ENCODE data around the gene RAB27B.

The RAB27B gene

GRCh38 chr18:54888378-54888777 is 60.1 kb downstream of the RAB27B start:
- Histone ChIP-seq H3K9me3 (ENCODE audit: control insufficient read depth, low read length) (no peaks in the 10 kb centered on the region), H3K4me3 (ENCODE audit: low read length) (no peak overlapping the region), H3K36me3 (ENCODE audit: control insufficient read depth, insufficient read depth, low read length, severe bottlenecking) (no peaks in the 10 kb centered on the region), H3K4me1 (ENCODE audit: control insufficient read depth, insufficient read depth, low read length) (no peaks in the 10 kb centered on the region), H3K9ac (ENCODE audit: low read length) (no peak overlapping the region), H3K27me3 (replicated peaks; ENCODE audit: control insufficient read depth, insufficient read depth, low read length) (no peaks in the 10 kb centered on the region)
- DNase-seq (ENCODE audit: low read depth) = no peak

GRCh38 chr18:54888933-54889332 is 60.7 kb downstream of the RAB27B start:
- no peaks in the 10 kb centered on the region for H3K27me3 ChIP-seq (replicated peaks; ENCODE audit: control insufficient read depth, insufficient read depth, low read length)
- no peaks in the 10 kb centered on the region for H3K9me3 ChIP-seq (ENCODE audit: control insufficient read depth, low read length)
- peak; percentile 52 for DNase-seq (ENCODE audit: low read depth)
- H3K36me3 ChIP-seq (ENCODE audit: control insufficient read depth, insufficient read depth, low read length, severe bottlenecking) = no peaks in the 10 kb centered on the region
- H3K9ac ChIP-seq (ENCODE audit: low read length) = no peak overlapping the region
- no peak overlapping the region for H3K4me3 ChIP-seq (ENCODE audit: low read length)
- H3K4me1 ChIP-seq (ENCODE audit: control insufficient read depth, insufficient read depth, low read length) = no peaks in the 10 kb centered on the region

DNA sequence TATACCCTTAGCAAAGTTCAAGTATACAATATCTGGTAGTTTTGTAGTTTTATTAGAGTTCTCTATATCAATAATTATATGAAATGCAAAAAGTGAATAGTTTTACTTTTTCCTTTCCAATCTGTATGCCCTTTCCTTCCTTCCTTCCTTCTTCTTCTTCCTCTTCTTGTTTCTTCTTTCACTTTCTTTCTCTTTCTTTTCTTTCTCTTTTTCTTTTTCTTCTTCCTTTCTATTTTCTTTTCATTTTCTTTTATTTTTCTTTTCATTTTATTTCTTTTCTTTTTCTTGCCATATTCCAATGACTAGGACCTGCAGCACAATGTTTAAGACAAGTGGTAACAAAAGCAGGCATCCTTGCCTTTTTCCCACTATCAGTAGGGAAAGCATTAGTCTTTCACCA is 71.2 kb downstream of the RAB27B start:
- DNase-seq (ENCODE audit: low read depth) = no peak
- no peak overlapping the region for H3K9ac ChIP-seq (ENCODE audit: low read length)
- no peaks in the 10 kb centered on the region for H3K27me3 ChIP-seq (replicated peaks; ENCODE audit: control insufficient read depth, insufficient read depth, low read length)
- H3K4me1 ChIP-seq (ENCODE audit: control insufficient read depth, insufficient read depth, low read length) = no peaks in the 10 kb centered on the region
- no peaks in the 10 kb centered on the region for H3K9me3 ChIP-seq (ENCODE audit: control insufficient read depth, low read length)
- H3K4me3 ChIP-seq (ENCODE audit: low read length) = no peak overlapping the region
- no peaks in the 10 kb centered on the region for H3K36me3 ChIP-seq (ENCODE audit: control insufficient read depth, insufficient read depth, low read length, severe bottlenecking)

DNA sequence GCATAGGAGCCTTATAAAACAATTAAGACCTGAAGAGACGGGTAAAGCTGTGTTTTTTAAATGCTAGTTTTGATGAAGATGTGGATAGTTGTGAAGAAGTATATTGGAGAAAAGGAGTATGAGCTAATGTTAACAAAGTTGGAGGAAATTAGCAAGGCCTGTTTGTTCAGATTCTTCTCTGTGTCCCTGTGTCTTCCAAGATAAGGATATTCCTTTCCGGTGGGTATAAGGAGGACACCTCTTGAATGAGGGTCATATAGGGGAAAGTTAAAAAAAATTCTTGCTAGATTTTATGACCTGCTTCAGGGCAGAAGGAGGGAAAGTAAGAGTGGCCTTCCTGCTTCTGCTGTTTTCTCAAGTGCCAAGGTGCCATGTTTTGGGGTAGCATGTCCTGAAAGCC is 72.0 kb downstream of the RAB27B start:
- no peak for DNase-seq (ENCODE audit: low read depth)
- Histone ChIP-seq H3K9me3 (ENCODE audit: control insufficient read depth, low read length) (no peaks in the 10 kb centered on the region), H3K4me3 (ENCODE audit: low read length) (no peak overlapping the region)

DNA sequence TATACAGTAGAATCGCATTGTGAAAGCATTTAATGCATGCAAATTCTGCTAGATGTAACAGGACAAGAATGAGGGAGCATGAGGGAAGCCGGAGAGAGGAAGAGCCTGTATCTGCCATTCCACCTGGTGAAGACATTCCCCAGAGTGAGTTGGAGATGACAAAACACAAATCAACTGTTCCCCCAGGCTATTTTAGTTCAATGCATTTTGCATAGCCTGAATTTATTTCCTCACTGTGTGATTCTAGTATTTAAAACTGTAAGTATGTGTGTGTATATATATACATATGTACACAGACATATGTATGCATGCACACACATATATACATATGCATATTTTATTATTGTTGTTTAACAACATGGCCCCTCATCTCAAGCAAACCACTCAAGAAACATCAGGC is 76.3 kb downstream of the RAB27B start:
- Histone ChIP-seq H3K9ac (ENCODE audit: low read length) (no peak overlapping the region), H3K27me3 (replicated peaks; ENCODE audit: control insufficient read depth, insufficient read depth, low read length) (no peaks in the 10 kb centered on the region), H3K4me3 (ENCODE audit: low read length) (no peak overlapping the region), H3K36me3 (ENCODE audit: control insufficient read depth, insufficient read depth, low read length, severe bottlenecking) (no peaks in the 10 kb centered on the region), H3K9me3 (ENCODE audit: control insufficient read depth, low read length) (no peaks in the 10 kb centered on the region), H3K4me1 (ENCODE audit: control insufficient read depth, insufficient read depth, low read length) (peaks cover 4% of the 10 kb centered on the region)
- DNase-seq (ENCODE audit: low read depth) = no peak

More for the DNA sequence above, 72.0 kb downstream of the RAB27B start:
- Histone ChIP-seq H3K27me3 (replicated peaks; ENCODE audit: control insufficient read depth, insufficient read depth, low read length) (no peaks in the 10 kb centered on the region), H3K36me3 (ENCODE audit: control insufficient read depth, insufficient read depth, low read length, severe bottlenecking) (no peaks in the 10 kb centered on the region), H3K9ac (ENCODE audit: low read length) (no peak overlapping the region), H3K4me1 (ENCODE audit: control insufficient read depth, insufficient read depth, low read length) (no peaks in the 10 kb centered on the region)

DNA sequence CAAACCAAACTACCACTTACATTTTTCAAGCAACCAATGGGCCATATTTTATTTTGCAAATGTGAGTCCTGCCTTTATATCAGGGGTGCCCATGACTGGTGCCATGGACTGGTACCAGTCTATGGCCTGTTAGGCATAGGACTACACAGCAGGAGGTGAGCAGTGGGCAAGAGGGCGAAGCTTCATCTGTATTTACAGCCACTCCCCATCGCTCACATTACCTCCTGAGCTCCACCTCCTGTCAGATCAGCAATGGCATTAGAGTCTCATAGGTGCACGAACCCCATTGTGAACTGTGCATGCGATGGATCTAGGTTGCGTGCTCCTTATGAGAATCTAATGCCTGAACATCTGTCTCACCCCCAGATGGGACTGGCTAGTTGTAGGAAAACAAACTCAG is 77.4 kb downstream of the RAB27B start:
- H3K4me1 ChIP-seq (ENCODE audit: control insufficient read depth, insufficient read depth, low read length) = peaks cover 4% of the 10 kb centered on the region
- no peaks in the 10 kb centered on the region for H3K36me3 ChIP-seq (ENCODE audit: control insufficient read depth, insufficient read depth, low read length, severe bottlenecking)
- no peaks in the 10 kb centered on the region for H3K9me3 ChIP-seq (ENCODE audit: control insufficient read depth, low read length)
- no peaks in the 10 kb centered on the region for H3K27me3 ChIP-seq (replicated peaks; ENCODE audit: control insufficient read depth, insufficient read depth, low read length)
- DNase-seq (ENCODE audit: low read depth) = no peak
- H3K4me3 ChIP-seq (ENCODE audit: low read length) = no peak overlapping the region
- H3K9ac ChIP-seq (ENCODE audit: low read length) = no peak overlapping the region

- DNase-seq (ENCODE audit: low read depth) = peak; percentile 18
- Histone ChIP-seq H3K9ac (ENCODE audit: low read length) (no peak overlapping the region), H3K4me3 (ENCODE audit: low read length) (no peak overlapping the region), H3K36me3 (ENCODE audit: control insufficient read depth, insufficient read depth, low read length, severe bottlenecking) (no peaks in the 10 kb centered on the region), H3K4me1 (ENCODE audit: control insufficient read depth, insufficient read depth, low read length) (peaks cover 4% of the 10 kb centered on the region), H3K27me3 (replicated peaks; ENCODE audit: control insufficient read depth, insufficient read depth, low read length) (no peaks in the 10 kb centered on the region), H3K9me3 (ENCODE audit: control insufficient read depth, low read length) (no peaks in the 10 kb centered on the region)
Measured at GRCh38 chr18:54906331-54907185, 78.3 kb downstream of the RAB27B start.

GRCh38 chr18:54909538-54909937 is 81.3 kb downstream of the RAB27B start:
- DNase-seq (ENCODE audit: low read depth) = no peak
- H3K4me1 ChIP-seq (ENCODE audit: control insufficient read depth, insufficient read depth, low read length) = peaks cover 4% of the 10 kb centered on the region
- no peaks in the 10 kb centered on the region for H3K36me3 ChIP-seq (ENCODE audit: control insufficient read depth, insufficient read depth, low read length, severe bottlenecking)
- no peaks in the 10 kb centered on the region for H3K9me3 ChIP-seq (ENCODE audit: control insufficient read depth, low read length)
- H3K4me3 ChIP-seq (ENCODE audit: low read length) = no peak overlapping the region
- H3K9ac ChIP-seq (ENCODE audit: low read length) = no peak overlapping the region
- H3K27me3 ChIP-seq (replicated peaks; ENCODE audit: control insufficient read depth, insufficient read depth, low read length) = no peaks in the 10 kb centered on the region

DNA sequence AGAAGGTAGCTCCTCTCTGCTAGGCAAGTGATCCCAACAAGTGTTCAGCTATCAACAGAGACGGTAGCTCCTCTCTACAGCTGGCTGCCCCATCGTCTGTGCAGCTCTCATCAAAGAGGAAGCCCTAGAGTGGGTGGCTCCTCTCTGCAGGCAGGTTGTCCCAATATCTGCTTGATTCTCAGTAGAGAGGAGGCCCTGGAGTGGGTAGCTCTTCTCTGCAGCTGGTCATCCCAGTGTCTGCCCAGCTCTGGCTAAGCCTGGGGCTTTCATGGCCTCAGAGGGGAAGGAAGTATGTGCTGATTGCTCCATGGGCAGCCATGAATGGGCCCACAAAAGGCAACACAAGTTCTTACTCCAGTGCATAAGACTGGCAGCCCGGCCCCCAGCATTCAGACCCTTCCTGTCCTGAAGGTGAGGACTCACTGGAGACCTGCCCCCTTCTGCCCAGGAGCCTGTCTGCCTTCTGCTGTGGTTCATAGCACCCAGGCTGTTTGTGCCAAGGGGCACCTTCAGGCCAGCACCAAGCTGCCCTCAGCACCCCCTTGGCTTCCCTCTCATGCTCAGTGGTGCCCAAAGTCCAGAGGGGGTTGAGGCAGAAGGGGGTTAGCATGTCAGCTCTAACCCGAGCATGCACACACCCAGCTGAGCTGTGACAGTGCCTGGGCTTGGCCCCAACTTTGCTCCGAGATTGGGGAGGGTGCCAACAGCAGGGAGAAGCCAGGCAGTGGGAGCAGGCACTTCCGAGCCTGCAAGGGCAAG is 82.1 kb downstream of the RAB27B start:
- H3K27me3 ChIP-seq (replicated peaks; ENCODE audit: control insufficient read depth, insufficient read depth, low read length) = no peaks in the 10 kb centered on the region
- H3K9me3 ChIP-seq (ENCODE audit: control insufficient read depth, low read length) = no peaks in the 10 kb centered on the region
- no peak overlapping the region for H3K9ac ChIP-seq (ENCODE audit: low read length)
- no peaks in the 10 kb centered on the region for H3K36me3 ChIP-seq (ENCODE audit: control insufficient read depth, insufficient read depth, low read length, severe bottlenecking)
- DNase-seq (ENCODE audit: low read depth) = no peak
- peaks cover 4% of the 10 kb centered on the region for H3K4me1 ChIP-seq (ENCODE audit: control insufficient read depth, insufficient read depth, low read length)
- no peak overlapping the region for H3K4me3 ChIP-seq (ENCODE audit: low read length)

DNA sequence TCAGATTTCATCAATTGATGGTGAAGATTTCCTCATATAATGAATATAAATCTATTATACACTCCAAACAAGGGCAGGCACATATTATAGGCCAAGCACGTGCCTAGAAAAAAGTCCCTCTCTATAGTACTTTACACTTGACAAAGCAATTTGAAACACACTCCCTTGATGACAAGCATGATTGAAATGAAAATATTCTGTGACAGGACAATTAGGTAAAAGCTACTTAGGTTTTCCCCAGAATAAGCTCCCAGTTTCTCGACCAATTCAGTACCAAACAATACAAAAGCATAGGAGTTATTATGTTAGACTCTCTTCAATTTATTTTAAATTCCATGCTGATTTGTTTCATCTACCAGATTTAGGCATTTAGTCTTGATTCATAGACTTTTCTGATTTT is 83.3 kb downstream of the RAB27B start:
- DNase-seq (ENCODE audit: low read depth) = no peak
- Histone ChIP-seq H3K4me1 (ENCODE audit: control insufficient read depth, insufficient read depth, low read length) (peaks cover 4% of the 10 kb centered on the region), H3K4me3 (ENCODE audit: low read length) (no peak overlapping the region), H3K27me3 (replicated peaks; ENCODE audit: control insufficient read depth, insufficient read depth, low read length) (no peaks in the 10 kb centered on the region), H3K9me3 (ENCODE audit: control insufficient read depth, low read length) (no peaks in the 10 kb centered on the region), H3K9ac (ENCODE audit: low read length) (no peak overlapping the region), H3K36me3 (ENCODE audit: control insufficient read depth, insufficient read depth, low read length, severe bottlenecking) (no peaks in the 10 kb centered on the region)

DNA sequence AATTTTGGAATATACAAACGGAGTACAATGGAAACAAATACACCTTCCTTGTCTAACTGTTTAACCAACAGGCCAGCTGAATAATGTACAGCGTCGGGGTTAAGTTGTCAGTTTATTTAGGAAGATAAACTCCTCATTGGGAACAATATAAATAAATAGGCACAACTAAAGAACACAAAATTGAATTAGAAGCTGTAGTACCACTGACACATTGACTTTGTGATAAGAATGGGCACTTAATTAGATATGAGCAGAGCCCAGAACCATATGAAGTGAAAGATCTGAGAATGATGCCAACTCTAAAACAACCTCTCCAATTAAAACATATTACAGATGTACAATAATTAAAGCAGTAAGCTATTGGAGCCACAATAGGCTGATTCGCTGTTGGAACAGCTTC is 86.5 kb downstream of the RAB27B start:
- H3K9me3 ChIP-seq (ENCODE audit: control insufficient read depth, low read length) = no peaks in the 10 kb centered on the region
- no peaks in the 10 kb centered on the region for H3K36me3 ChIP-seq (ENCODE audit: control insufficient read depth, insufficient read depth, low read length, severe bottlenecking)
- no peak for DNase-seq (ENCODE audit: low read depth)
- H3K27me3 ChIP-seq (replicated peaks; ENCODE audit: control insufficient read depth, insufficient read depth, low read length) = no peaks in the 10 kb centered on the region
- H3K4me3 ChIP-seq (ENCODE audit: low read length) = no peak overlapping the region
- no peak overlapping the region for H3K9ac ChIP-seq (ENCODE audit: low read length)
- no peaks in the 10 kb centered on the region for H3K4me1 ChIP-seq (ENCODE audit: control insufficient read depth, insufficient read depth, low read length)
